ENCODE measurements around the gene PIP. TPM values are rescaled to one million over a fixed set of nuclear protein-coding genes. Genes with fewer than 3 reads are reported as not detected.
"Not testable (repeated sequence)": the region's sequence is repeated elsewhere in the genome, so short reads cannot be mapped to it uniquely, and the experiment has no call there.

The PIP gene, protein sequence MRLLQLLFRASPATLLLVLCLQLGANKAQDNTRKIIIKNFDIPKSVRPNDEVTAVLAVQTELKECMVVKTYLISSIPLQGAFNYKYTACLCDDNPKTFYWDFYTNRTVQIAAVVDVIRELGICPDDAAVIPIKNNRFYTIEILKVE
- total RNA-seq (2014; rRNA removed; shearing (Covaris generic)) = not detected in 2 replicates
- not detected in 2 replicates for polyA plus RNA-seq (2014; cell fraction: nucleus; rRNA removed)

DNA sequence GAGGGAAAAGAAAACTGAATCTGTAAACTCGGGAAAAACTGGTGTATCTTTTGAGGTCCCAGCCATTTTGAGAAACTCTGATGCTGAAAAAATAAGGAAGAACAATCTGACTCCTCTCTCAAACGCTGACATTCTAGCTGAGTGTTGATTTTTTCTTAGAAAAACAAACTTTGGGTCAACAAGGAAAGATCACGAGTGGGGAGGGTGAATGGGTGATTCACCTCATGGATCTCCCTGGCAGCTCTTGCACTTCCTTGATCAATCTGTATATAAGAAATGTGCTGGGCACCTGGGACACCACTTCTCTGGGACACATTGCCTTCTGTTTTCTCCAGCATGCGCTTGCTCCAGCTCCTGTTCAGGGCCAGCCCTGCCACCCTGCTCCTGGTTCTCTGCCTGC is at the start of gene PIP:
TSS of gene PIP (plus strand) at position 297 of the 400 bp plus-strand sequence. CDS start at position 337, 40 bp downstream.
- no peak for DNase-seq (ENCODE audit: extremely low read depth, low read depth)

DNA sequence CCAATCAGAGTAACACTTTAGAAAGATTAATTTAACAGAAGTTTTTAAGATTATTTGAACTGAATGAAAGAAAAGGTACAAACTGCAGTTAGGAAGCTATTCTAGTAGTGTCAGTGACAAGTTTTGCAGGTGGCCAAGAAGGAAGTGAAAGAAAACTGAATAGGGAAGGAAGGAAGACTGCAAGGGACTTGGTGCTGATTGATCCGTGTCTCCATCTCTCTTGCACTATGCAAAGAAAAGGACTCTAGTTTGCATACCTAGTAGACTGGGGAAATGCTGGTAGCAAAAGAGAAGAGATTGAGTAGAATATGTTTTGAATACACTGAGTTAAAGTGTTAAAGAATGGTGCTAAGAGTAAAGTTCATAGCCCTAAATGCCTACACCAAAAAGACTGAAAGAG is 46.8 kb upstream of the PIP start:
- DNase-seq (ENCODE audit: extremely low read depth, low read depth) = no peak

DNA sequence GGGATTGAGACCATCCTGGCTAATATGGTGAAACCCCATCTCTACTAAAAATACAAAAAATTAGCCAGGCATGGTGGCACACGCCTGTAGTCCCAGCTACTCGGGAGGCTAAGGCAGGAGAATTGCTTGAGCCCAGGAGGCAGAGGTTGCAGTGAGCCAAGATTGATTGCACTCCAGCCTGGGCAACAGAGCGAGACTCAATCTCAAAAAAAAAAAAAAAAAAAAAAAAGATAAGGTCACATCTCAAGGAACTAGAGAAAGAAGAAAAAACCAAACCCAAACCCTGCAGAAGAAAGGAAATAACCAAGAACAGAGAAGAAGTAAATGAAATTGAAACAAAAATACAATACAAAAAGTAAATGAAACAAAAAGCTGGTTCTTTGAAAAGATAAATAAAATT is 46.3 kb upstream of the PIP start:
- not testable (repeated sequence) for DNase-seq (ENCODE audit: extremely low read depth, low read depth)

DNA sequence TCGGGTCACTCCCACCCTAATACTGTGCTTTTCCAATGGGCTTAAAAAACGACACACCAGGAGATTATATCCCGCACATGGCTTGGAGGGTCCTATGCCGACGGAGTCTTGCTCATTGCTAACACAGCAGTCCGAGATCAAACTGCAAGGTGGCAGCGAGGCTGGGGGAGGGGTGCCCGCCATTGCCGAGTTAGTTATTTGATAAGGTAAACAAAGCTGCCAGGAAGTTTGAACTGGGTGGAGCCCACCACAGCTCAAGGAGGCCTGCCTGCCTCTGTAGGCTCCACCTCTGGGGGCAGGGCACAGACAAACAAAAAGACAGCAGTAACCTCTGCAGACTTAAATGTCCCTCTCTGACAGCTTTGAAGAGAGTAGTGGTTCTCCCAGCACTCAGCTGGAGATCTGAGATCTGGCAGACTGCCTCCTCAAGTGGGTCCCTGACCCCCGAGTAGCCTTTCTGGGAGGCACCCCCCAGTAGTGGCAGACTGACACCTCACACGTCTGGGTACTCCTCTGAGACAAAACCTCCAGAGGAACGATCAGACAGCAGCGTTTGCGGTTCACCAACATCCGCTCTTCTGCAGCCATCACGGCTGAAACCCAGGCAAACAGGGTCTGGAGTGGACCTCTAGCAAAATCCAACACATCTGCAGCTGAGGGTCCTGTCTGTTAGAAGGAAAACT is 43.2 kb upstream of the PIP start:
- DNase-seq (ENCODE audit: extremely low read depth, low read depth) = not testable (repeated sequence)

DNA sequence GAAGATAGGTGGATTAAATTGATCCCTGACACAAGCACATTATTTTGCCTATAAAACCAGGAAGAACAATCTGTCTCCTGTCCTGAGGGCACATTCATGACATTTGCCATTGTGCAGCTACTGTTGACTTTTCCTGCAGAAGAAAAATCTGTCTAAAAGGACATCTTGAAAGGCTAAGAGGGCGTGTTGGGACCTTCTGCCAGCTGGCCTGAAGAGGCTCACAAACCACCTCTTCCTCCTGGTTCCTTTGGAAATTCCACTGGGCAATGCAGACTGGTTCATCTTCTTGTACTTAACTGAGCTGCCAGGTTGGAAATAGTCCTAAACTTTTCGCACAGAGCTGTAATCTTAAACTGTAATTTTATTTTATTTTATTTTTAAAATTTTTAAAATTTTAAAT is 35.7 kb upstream of the PIP start:
- no peak for DNase-seq (ENCODE audit: extremely low read depth, low read depth)

DNA sequence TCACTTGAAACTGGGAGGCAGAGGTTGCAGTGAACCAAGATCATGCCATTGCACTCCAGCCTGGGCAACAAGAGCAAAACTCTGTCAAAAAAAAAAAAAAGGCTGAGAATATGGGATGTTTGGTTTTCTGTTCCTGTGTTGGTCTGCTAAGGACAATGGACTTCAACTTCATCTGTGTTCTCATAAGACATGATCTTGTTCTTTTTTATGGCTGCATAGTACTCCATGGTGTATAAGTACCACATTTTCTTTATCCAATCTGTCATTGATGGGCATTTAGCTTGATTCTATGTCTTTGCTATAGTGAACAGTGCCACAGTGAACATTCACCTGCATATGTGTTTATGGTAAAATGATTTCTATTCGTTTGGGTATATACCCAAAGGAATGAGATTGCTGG is 32.3 kb upstream of the PIP start:
- DNase-seq (ENCODE audit: extremely low read depth, low read depth) = not testable (repeated sequence)

DNA sequence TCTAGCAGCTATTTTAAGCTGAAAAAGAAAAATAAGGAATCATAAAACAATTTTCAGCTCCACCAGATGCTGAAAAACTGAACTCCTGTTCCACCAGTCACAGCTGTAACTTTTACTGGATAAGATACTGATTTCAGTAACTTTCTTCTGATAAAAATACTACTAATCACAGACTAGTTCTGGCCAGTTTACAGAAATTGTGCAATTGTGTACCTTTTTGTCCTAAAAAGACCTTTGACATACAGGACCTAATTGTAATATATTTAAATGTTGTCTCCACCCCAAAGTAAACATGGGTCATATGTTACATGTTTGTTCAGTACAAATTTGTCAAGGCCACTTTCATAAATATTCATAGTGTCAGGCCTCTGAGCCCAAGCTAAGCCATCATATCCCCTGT is 27.1 kb upstream of the PIP start:
- DNase-seq (ENCODE audit: extremely low read depth, low read depth) = no peak

DNA sequence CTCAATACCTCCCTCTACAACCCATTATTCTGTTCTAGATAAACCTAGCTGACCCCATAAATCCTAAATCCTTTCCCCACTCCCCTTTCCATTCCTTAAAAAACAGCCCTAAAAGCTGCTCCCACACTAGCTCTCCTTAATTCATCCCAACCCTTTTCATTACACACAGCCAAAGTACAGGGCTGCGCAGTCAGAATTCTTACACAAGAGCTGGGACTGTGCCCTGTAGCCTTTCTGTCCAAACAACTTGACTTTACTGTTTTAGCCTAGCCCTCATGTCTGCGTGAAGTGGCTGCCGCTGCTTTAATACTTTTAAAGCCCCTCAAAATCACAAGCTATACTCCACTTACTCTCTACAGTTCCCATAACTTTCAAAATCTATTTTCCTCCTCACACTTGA is 23.9 kb upstream of the PIP start:
- not testable (repeated sequence) for DNase-seq (ENCODE audit: extremely low read depth, low read depth)

DNA sequence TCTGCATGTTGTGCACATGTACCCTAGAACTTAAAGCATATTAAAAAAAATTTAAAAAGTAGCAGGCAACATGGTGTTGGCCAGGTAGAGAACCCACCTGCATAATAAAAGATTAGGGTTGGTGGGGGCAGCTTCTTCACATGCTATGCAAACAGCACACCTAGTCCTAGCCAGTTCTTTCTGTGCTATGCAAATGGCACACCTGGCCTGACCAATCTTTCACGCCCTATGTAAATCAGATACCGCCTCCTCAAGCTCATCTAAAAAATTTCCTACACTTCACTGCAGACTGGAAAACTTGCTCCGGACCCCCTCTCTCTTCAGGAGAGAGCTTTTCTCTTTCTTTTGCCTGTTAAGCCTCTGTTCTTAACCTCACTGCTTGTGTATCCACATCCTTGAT is 14.5 kb upstream of the PIP start:
- no peak for DNase-seq (ENCODE audit: extremely low read depth, low read depth)

DNA sequence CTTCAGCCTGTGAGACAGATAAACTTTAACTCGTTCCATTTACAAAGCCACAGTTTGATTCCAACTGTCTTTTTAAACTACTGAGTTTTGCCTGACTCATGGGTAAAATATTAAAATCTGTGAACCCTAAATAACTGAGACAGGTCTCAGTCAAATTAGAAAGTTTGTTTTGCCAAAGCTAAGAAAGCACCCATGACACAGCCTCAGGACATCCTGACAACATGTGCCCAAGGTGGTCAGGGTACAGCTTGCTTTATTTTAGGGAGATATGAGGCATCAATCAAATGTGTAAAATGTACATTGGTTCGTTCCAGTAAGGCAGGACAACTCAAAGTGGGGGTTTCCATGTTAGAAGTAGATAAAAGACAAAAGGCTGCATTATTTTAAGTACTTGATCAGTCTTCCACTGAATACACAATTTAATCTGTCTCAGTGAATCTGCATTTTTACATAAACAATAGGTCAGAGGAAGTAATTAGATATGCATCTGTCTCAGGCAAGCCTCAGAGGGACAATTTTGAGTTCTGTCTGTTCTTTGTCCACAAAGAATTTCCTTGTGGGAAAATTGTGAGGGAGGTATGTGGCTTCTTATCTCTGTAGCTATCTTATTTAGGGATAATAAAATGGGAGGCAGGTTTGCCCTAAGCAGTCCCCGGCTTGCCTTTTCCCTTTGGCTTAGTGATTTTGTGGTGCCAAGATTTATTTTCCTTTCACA is 11.0 kb upstream of the PIP start:
- DNase-seq (ENCODE audit: extremely low read depth, low read depth) = no peak

DNA sequence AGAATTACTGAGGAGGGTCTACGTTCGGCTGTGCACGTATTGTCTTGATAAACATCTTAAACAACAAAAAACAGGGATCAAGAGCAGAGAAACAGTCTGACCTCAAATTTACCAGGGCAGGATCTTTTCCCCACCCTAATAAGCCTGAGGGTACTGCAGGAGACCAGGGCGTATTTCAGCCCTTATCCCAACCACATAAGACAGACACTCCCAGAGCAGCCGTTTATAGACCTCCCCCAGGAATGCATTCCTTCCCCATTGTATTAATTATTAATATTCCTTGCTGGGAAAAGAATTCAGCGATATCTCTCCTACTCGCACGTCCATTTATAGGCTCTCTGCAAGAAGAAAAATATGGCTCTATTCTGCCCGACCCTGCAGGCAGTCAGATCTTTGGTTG is 8.6 kb upstream of the PIP start:
- not testable (repeated sequence) for DNase-seq (ENCODE audit: extremely low read depth, low read depth)

DNA sequence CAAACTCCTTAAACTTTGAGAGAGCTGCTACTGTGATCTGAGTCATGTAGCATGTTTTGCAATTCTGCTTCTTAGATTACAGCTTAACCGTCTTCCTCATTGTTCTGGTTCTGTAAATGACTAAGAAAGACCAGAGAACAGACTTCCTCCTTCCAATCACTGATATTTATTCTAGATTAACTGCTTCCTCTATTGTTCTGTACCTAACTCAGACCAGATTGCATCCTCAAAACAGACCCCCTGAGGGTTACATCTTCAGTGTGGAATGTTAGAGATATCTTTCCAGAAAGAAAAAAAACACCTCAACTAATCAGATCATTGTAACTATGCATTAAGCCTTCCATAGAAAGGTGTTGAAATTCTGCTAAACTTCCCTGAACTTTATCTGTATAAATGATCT is 5.7 kb upstream of the PIP start:
- no peak for DNase-seq (ENCODE audit: extremely low read depth, low read depth)

DNA sequence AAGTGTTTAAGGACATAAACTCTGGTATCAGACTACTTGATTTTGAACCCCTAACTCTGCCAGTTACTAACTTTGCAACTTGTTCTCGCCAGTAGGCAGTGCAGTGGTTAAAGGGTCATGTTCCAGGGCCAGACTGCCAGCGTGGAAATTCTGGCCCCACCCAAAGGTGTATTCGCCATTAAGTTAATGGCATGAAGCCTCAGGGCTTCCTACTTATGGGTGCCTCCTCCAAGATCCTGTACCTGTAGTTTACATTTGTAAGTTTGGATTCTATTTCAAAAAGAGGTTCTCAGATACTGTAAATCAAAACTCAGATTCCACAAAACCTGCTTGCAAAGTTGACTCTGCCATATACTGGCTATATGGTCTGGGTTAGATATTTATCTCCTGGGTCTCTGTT is 2.8 kb upstream of the PIP start:
- DNase-seq (ENCODE audit: extremely low read depth, low read depth) = no peak

DNA sequence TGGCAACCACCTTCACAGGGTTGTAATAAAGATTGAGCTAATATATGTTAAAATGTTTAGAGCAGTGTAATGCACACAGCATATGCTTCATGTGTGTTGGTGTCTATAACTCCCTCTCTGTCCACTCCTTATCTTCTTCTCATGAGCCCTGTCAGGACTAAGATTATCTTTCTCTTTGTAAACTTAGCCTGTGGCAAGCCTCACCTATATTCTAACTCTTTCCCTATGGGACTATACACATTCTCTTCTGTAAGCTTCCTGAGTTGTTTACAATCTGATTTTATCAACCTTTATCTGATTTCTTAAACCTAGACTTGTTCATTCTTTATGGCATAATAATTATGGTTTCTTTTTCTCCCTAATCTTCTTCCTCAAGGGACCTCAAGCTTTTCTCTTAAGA is 2.4 kb upstream of the PIP start:
- no peak for DNase-seq (ENCODE audit: extremely low read depth, low read depth)

DNA sequence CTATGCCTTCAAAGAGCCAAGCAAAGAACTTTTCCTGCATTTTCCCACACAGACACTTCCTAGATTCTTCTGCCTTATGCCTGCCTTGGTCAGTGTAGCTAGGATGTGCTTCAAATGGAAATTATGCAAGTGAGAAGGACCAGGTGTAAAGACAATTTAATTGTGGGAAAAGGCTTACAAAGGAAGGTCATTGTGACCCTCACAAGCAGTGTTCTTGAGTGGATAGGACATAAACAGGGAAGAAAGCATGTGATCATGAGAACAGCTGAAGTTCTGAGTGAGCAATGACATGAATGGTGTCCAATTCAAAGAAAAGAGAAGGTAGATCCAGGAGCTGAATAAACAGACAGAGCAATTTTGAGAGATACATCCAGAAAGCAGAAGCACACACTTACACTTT is 1.3 kb upstream of the PIP start:
- no peak for DNase-seq (ENCODE audit: extremely low read depth, low read depth)

DNA sequence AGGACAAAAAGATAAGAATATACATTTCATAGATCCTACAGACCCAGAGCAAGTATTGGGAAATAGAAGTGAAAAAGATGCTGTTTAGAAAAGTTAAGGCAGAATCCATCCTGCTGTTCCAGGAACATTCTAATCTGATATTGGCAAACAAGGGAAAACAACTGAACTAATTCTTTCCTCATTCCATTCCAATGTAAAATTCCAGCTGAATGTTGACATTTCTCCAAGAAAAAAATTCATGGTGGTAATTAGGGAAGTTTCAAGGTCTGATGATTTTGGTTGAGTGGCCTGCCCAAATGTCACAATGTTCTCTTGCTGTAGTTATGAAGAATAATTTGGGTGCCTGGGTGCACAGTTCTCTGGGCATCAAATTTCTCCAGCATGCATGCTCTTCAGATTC is 15.2 kb downstream of the PIP start:
- no peak for DNase-seq (ENCODE audit: extremely low read depth, low read depth)

DNA sequence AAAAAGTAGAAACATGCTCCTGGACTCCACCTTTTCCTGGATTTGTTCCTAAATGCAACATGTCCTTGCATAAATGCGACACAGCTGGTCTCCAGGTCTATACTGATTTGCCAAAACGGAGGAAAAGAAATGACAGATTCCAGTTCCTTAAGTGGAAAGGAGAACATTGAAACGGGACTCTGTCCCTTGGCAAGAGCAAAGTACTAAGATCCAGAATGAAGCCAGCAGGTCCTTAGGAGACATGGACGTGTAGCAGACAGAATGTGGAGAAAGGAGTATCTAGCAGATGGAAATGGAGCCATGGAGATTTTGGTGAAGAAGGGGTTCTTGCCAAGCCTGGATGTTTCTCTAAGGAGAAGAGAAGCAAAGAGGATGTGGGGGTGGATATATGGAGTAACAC is 16.2 kb downstream of the PIP start:
- DNase-seq (ENCODE audit: extremely low read depth, low read depth) = no peak

DNA sequence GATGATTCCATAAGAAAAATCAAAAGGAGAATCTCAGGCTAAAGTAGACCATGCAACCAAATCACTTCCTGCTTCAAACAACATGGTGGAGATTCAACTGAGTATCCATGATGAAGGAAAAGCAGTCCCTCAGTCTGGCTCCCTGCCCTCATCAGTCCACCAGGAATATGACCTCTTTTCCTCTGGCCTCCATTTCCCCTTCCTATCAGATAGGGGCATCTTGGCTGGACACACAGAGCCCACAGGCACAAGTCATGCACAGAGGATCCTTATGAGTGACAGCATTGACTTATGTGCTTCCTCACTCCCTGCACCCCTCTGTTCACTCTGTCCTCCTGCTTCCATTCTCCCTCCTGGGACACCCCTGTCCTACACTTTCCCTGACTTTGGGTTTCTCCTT is 16.8 kb downstream of the PIP start:
- DNase-seq (ENCODE audit: extremely low read depth, low read depth) = no peak

DNA sequence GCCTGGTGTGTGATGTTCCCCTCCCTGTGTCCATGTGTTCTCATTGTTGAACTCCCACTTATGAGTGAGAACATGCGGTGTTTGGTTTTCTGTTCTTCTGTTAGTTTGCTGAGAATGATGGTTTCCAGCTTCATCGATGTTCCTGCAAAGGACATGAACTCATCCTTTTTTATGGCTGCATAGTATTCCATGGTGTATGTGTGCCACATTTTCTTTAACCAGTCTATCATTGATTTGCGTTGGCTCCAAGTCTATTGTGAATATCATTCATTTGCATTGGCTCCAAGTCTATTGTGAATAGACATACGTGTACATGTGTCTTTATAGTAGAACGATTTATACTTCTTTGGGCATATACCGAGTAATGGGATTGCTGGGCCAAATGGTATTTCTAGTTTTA is 18.8 kb downstream of the PIP start:
- DNase-seq (ENCODE audit: extremely low read depth, low read depth) = not testable (repeated sequence)

DNA sequence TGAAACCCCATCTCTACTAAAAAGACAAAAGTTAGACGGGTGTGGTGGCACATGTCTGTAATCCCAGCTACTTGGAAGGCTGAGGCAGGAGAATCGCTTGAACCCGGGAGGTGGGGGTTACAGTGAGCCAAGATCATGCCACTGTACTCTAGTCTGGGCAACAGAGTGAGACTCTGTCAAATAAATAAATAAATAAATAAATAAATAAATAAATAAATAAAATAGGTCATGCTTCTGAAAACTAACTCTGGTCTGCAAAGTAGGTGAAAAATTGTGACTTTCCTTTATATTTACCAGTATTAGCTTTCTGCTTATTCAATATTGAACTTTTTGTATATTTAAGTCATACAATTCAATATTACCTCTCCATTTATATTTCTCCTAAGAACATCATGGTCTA is 26.7 kb downstream of the PIP start:
- DNase-seq (ENCODE audit: extremely low read depth, low read depth) = not testable (repeated sequence)

DNA sequence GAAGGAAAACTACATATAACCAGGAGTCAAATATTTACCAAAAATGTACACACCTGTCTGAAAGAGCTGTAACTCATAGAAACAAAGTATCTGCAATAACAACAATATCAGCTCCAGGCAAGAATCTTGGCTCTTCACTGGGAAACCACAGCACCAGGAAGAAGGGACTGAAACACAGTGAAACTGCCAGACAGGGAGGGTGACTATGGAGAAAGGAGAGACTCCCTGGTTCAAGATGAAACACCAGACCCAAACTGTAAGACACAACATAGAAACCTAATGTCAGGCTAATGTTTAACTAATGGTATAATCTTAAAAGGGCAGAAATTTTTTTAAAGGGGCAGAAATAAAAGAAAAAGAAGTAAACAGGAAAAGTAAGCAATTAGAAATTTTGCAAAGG is 39.8 kb downstream of the PIP start:
- DNase-seq (ENCODE audit: extremely low read depth, low read depth) = no peak

DNA sequence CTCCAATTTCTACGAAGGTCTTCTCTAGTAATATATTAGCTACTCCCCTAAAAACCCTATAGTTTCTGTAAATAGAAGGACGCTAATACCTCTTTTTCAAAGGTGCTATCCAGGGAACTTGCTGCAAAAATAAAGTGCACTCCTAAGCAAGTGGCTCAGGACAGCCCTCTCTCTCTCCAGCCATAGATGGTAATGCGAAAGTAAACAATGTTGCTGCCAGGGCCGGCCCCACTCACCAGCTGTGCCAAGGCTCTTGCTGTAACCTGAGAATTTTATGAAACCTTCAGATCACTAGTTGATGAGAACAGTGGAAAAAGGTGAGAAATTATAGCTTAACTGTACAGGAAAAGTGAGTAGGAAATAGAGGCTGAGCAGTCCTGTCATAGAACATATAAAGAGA is 40.5 kb downstream of the PIP start:
- DNase-seq (ENCODE audit: extremely low read depth, low read depth) = no peak

Data from NCI-H460 (cell line).